Neural cell (in vitro differentiated cells): ENCODE data around the gene TRIM16. TPM values are rescaled to one million over a fixed set of nuclear protein-coding genes. Genes with fewer than 3 reads are reported as not detected.
"Not testable (repeated sequence)": the region's sequence is repeated elsewhere in the genome, so short reads cannot be mapped to it uniquely, and the experiment has no call there.

Experiments used
- H2AFZ ChIP-seq: fragments of 200-600, 300-800 bp; sonication (generic), shearing (Covaris generic); 2 replicates; pipeline ENCODE4 v1.6.0; 2014; ENCODE audit warnings: low read depth, mild to moderate bottlenecking, antibody characterized with exemption, low read length, moderate library complexity
- H3F3A ChIP-seq: fragments of 200-600 bp; shearing (Covaris generic); 2 replicates; pipeline ENCODE4 v1.6.1; 2016; ENCODE audit warnings: mild to moderate bottlenecking, moderate library complexity, mixed read lengths, antibody characterized with exemption, low read length; ENCODE audit not compliant: insufficient read depth, poor library complexity, severe bottlenecking
- H3K27ac ChIP-seq: fragments of 200-600, 300-800 bp; sonication (generic), shearing (Covaris generic); 2 replicates; pipeline ENCODE4 v1.5.1; 2014; ENCODE audit warnings: mild to moderate bottlenecking, low read length, moderate library complexity
- H3K27me3 ChIP-seq: fragments of 300-800, 200-600 bp; sonication (generic), shearing (Covaris generic); 2 replicates; pipeline ENCODE4 v1.6.0; 2014; ENCODE audit warnings: mild to moderate bottlenecking, low read depth, low read length, moderate library complexity; ENCODE audit not compliant: insufficient read depth
- H3K36me3 ChIP-seq: fragments of 300-800, 200-600 bp; sonication (generic), shearing (Covaris generic); 2 replicates; pipeline ENCODE4 v1.5.1; 2014; ENCODE audit warnings: mild to moderate bottlenecking, antibody characterized with exemption, low read length, moderate library complexity; ENCODE audit not compliant: insufficient read depth
- H3K4me2 ChIP-seq: fragments of 300-800, 200-600 bp; sonication (generic), shearing (Covaris generic); 2 replicates; pipeline ENCODE4 v1.6.0; 2014; ENCODE audit warnings: mild to moderate bottlenecking, low read length
- H3K4me3 ChIP-seq: fragments of 300-800, 200-600 bp; sonication (generic), shearing (Covaris generic); 2 replicates; pipeline ENCODE4 v1.5.1; 2014; ENCODE audit warnings: mild to moderate bottlenecking, low read length, moderate library complexity
- H3K79me2 ChIP-seq: fragments of 200-600 bp; shearing (Covaris generic); replicated peaks from 2 replicates; pipeline ENCODE4 v1.6.0; 2014; ENCODE audit warnings: mild to moderate bottlenecking, low read length, moderate library complexity; ENCODE audit not compliant: insufficient read depth
- H3K9ac ChIP-seq: fragments of 300-800, 200-600 bp; sonication (generic), shearing (Covaris generic); 2 replicates; pipeline ENCODE4 v1.6.1; 2016; ENCODE audit warnings: mild to moderate bottlenecking, low read length, mixed read lengths
- H3K9me2 ChIP-seq: fragments of 200-600 bp; shearing (Covaris generic); 2 replicates; pipeline ENCODE4 v1.6.1; 2016; ENCODE audit warnings: mild to moderate bottlenecking, low read length, mixed read lengths; ENCODE audit not compliant: insufficient read depth
- H3K9me3 ChIP-seq: fragments of 200-600, 300-800 bp; sonication (generic), shearing (Covaris generic); 2 replicates; pipeline ENCODE4 v1.6.1; 2016; ENCODE audit warnings: mild to moderate bottlenecking, mixed run types, low read length, moderate library complexity, mixed read lengths
- H4K20me1 ChIP-seq: fragments of 200-600 bp; shearing (Covaris generic); 2 replicates; pipeline ENCODE4 v1.6.1; 2016; ENCODE audit warnings: mild to moderate bottlenecking, mixed run types; ENCODE audit not compliant: insufficient read depth
- polyA plus RNA-seq: library from polyadenylated mRNA; depleted of rRNA; stranded (reverse); fragments of >200 nt; gene quantifications from 2 replicates; pipeline ENCODE4 v1.2.3, GENCODE V29; 2014
- small RNA-seq, 3 experiments: library from RNA; depleted of rRNA; stranded (forward); fragments of <200 nt; gene quantifications; one replicate each; pipeline ENCODE3, GENCODE V24; 2012

TRIM16 gene
- polyA plus RNA-seq, 1 donor from 2014 or later: 34.9 TPM

GRCh38 chr17:15583313-15583712, 100.8 kb downstream of the TRIM16 start:
- not testable (repeated sequence) for H3F3A ChIP-seq, H3K79me2 ChIP-seq, H3K4me2 ChIP-seq, H3K36me3 ChIP-seq, H3K9ac ChIP-seq, H3K4me3 ChIP-seq, H3K27ac ChIP-seq, H3K9me2 ChIP-seq, H3K9me3 ChIP-seq, H2AFZ ChIP-seq, H4K20me1 ChIP-seq, H3K27me3 ChIP-seq

- H2AFZ ChIP-seq, H3K27ac ChIP-seq, H3K36me3 ChIP-seq, H4K20me1 ChIP-seq, H3K27me3 ChIP-seq, H3K9me2 ChIP-seq, H3K9me3 ChIP-seq, H3K4me3 ChIP-seq, H3K4me2 ChIP-seq, H3K79me2 ChIP-seq, H3F3A ChIP-seq, H3K9ac ChIP-seq: not testable (repeated sequence)
Measured at GRCh38 chr17:15581462-15581861, 102.6 kb downstream of the TRIM16 start.

Small RNAs within 50 kb of the gene (small RNA-seq; reads per million reads assigned to genes)
- gene AC005838.1 (0 reads per million in 3 experiments), gene ZNF29P (0 reads per million in 3 experiments)

Other genes with a start within 250 kb of the TRIM16 start
- 22.5 and 26.9 TPM in 2 replicates for gene CDRT4, start 216.7 kb downstream of the TRIM16 start, polyA plus RNA-seq
- 8.9 and 10.9 TPM in 2 replicates for gene TVP23C, start 120.8 kb downstream of the TRIM16 start, polyA plus RNA-seq
- gene FBXW10B, start 64.6 kb downstream of the TRIM16 start, polyA plus RNA-seq: 0.51 TPM in 1 of 2 replicates, not detected in the other
- gene ZNF286A, start 15.4 kb upstream of the TRIM16 start, polyA plus RNA-seq: 98.1 and 133 TPM in 2 replicates
- gene TBC1D26, start 48.0 kb upstream of the TRIM16 start, polyA plus RNA-seq: 4.1 and 7.5 TPM in 2 replicates